ENCODE data around the gene ZBTB7B. TPM values are rescaled to one million over a fixed set of nuclear protein-coding genes. Genes with fewer than 3 reads are reported as not detected.

ZBTB7B gene
- total and polyA plus RNA-seq, 2 donors (not counting 1 experiment from before 2014, with no cell fraction given), result 55.7 to 67.3 TPM

GRCh38 chr1:155016231-155016831 lies 13.7 kb downstream of the ZBTB7B start:
- Histone ChIP-seq H3K9ac (ENCODE audit: low read length) (peak overlapping the region; percentile 69), H3K4me1 (ENCODE audit: control insufficient read depth in 2 of 2, insufficient read depth in 2 of 2, low read length in 2 of 2) (peaks cover 63 to 77% of the 10 kb centered on the region in 2 donors), H2AFZ (ENCODE audit: insufficient read depth, low read depth, low read length, poor library complexity, severe bottlenecking) (no peak overlapping the region), H3K79me2 (ENCODE audit: control insufficient read depth, insufficient read depth, low read length) (no peaks in the 10 kb centered on the region), H3K4me3 (ENCODE audit: control extremely low read depth in 1 of 5, extremely low read depth in 1 of 5, insufficient read depth in 1 of 5, low read depth in 2 of 5, low read length in 4 of 5) (peak overlapping the region in 2 of 5 experiments; percentile 13 to 68), H3K4me2 (replicated peaks; ENCODE audit: low read depth, low read length, poor library complexity, severe bottlenecking) (peak overlapping the region; percentile 92), H3K9me3 (ENCODE audit: control extremely low read depth in 1 of 3, control insufficient read depth in 2 of 3, insufficient read depth in 1 of 3, low read length in 2 of 3) (peaks cover 0 to 2% (median 0%) of the 10 kb centered on the region in 3 donors), H4K20me1 (ENCODE audit: control insufficient read depth, insufficient read depth, low read length, poor library complexity, severe bottlenecking) (peaks cover 12% of the 10 kb centered on the region), H3K36me3 (replicated peaks in 1 of 2; ENCODE audit: control extremely low read depth in 1 of 2, control insufficient read depth in 1 of 2, extremely low read depth in 1 of 2, insufficient read depth in 2 of 2, low read length in 1 of 2) (peaks cover 0 to 19% of the 10 kb centered on the region in 2 experiments), H3K27me3 (replicated peaks in 1 of 4; ENCODE audit: control extremely low read depth in 1 of 4, control insufficient read depth in 3 of 4, insufficient read depth in 4 of 4, low read length in 3 of 4) (no peaks in the 10 kb centered on the region), H3K27ac (ENCODE audit: low read length in 2 of 2) (peak overlapping the region; percentile 88 to 89)
- TF ChIP-seq EZH2 (IDR thresholded peaks at IDR 0.05; ENCODE audit: borderline replicate concordance, insufficient read depth, low read depth, low read length, poor library complexity, severe bottlenecking) (no peak), CTCF (IDR thresholded peaks at IDR 0.05) (no peak)
- Mint-ChIP-seq H3K4me3 (peak overlapping the region; percentile 84), H3K4me1 (peaks cover 75% of the 10 kb centered on the region), H3K27me3 (no peaks in the 10 kb centered on the region), H3K27ac (peak overlapping the region; percentile 93), H3K9me3 (ENCODE audit: insufficient read depth) (no peaks in the 10 kb centered on the region)
- WGBS (ENCODE audit: insufficient coverage), result 13% methylated on average over 25 of the region's 26 CpGs
- intact Hi-C loops (cut with micrococcal nuclease), result loop anchor here (2.0 kb wide), 1 partner anchor 34 kb away; the partner anchor contains the start of gene FLAD1
- DNase-seq, result peak; percentile 84
- peak; percentile 25 for ATAC-seq (ENCODE audit: low read depth)
- ChIA-PET POLR2A (interaction anchor here (0.5 to 6.0 kb wide), 9 partner anchors 9 to 72 kb away, joined by 3 to 74 read pairs (median 5); partner anchors contain the start of genes ADAM15, CKS1B, PBXIP1 and ZBTB7B), CTCF (interaction anchor here (0.9 to 17.4 kb wide), 23 partner anchors 13 to 457 kb away, joined by 3 to 295 read pairs (median 8); partner anchors contain the start of genes ADAM15, CKS1B, FLAD1 and LENEP)
